RKO (cell line): ENCODE measurements around the gene ASMTL.
"Not testable (repeated sequence)": the region's sequence is repeated elsewhere in the genome, so short reads cannot be mapped to it uniquely, and the experiment has no call there.

ENCODE experiments used
- DNase-seq: peaks from one replicate; pipeline ENCODE4 v3.0.0-alpha.2; 2016; ENCODE audit warnings: low spot score

ASMTL gene

GRCh38 chrX:1433646-1434357 is 18.9 kb downstream of the ASMTL start:
- no peak for DNase-seq

DNA sequence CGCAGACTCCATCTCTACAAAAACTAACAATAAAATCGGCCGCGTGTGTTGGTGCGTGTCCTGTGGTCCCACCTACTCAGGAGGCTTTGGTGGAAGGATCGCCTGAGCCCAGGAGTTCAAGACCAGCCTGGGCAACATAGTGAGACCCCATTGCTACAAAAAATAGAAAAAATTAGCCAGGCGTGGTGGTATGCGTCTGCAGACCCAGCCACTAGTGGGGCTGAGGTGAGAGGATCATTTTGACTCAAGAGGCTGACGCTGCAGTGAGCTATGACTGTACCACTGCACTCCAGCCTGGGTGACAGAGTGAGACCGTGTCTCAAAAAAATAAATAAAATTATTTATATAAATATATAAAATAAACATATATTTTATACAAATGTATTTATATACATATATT is 22.3 kb downstream of the ASMTL start:
- DNase-seq, result no peak

DNA sequence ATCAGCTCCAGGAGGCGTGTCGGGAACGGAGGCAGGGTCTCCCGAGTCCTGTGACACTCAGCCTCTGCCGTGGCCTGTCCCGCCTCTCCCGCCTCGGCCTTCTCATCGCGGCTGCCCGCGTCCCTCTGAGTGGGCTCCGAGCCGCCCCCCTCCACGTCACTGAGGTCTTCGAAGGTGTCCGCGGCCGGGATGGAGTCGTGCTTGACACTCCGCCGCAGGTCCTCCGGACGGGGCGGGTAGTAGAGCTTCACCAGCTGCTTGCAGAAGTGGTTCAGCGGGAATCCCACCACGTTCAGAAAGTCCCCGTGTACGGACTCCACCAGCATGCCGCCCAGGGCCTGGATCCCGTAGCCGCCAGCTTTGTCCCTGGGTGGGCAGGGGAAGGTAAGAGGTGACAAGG is 25.0 kb downstream of the ASMTL start:
- no peak for DNase-seq

DNA sequence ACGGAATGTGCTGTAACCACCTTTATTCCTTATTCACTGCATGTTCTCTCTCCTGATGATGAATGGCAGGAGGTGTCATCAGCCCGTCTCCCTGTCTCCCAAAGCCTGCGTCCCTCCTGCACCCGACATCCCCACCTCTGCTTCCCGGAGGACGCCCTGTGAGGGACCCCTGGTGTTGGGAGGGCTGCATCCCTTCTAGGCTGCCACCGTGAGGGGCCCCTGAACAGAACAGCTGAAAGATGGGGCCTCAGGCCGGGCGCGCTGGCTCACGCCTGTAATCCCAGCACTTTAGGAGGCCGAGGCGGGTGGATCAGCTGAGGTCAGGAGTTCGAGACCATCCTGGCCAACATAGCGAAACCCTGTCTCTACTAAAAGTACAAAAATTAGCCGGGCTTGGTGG is 26.4 kb downstream of the ASMTL start:
- not testable (repeated sequence) for DNase-seq

DNA sequence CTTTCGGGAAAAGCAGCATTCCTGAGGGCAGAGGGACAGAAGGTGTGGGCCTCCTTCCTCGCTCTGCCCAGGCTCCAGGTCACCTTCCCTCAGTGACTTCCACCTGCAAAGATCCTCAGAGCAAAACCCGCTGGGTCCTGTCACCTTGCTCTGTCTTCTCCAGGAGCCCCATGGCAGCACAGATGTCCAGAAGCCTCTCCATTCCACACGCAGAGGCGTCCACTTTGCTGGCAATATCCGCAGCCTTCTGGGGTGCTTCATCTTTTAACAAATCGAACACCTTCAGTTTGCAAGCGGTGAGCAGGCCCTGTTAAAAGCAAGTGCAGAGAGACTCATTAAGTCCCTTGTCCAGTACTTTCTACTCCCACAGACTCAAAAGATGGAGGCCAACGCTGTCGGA is 27.3 kb downstream of the ASMTL start:
- DNase-seq, result no peak

DNA sequence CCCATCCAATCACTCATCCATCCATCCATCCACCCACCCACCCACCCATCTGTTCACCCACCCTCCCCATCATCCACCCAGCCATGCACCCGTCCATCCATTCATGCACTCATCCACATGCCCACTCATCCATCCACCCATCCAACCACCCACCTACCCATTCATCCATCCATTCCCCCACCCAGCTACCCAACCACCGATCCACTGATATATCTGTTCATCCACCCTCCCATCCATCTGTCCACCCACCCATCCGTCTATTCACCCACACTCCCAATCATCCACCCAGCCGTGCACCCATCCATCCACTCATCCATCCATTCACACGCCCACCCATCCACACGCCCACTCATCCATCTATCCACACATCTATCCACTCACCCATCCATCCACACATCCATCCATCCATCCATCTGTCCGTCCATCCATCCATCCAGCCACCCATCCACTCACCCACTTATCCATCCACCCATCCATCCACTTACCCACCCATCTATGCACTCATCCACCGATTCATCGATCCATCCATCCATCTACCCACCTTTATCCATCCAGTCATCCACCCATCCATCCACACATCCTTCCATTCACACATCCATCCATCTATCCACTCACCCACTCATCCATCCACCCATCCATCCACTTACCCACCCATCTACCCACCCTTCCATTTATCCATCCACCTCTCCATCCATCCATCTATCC is 28.4 kb downstream of the ASMTL start:
- no peak for DNase-seq

DNA sequence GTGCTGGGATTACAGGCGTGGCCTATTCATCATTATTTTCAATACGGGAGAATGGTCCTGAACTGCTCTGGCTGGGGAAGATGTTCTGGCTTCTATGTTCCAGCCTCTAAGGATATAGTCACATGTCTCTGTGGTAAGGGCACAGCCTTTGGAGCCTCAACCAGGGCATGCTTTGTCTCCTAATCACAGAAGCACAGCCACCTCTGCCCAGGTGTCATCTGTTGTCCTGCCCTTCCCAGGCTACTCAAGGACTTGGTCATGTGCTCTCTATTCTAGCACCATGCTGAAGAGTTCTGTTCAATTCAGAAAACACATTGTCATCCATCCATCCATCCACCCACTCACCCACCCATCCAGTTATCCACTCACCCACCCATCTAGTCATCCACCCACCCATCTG is 29.5 kb downstream of the ASMTL start:
- no peak for DNase-seq

GRCh38 chrX:1422135-1422465 is 30.6 kb downstream of the ASMTL start:
- DNase-seq, result no peak

- DNase-seq, result no peak
Measured at GRCh38 chrX:1421433-1422134, 31.1 kb downstream of the ASMTL start.

- DNase-seq, result no peak
Measured at GRCh38 chrX:1420371-1420770, 32.3 kb downstream of the ASMTL start.

DNA sequence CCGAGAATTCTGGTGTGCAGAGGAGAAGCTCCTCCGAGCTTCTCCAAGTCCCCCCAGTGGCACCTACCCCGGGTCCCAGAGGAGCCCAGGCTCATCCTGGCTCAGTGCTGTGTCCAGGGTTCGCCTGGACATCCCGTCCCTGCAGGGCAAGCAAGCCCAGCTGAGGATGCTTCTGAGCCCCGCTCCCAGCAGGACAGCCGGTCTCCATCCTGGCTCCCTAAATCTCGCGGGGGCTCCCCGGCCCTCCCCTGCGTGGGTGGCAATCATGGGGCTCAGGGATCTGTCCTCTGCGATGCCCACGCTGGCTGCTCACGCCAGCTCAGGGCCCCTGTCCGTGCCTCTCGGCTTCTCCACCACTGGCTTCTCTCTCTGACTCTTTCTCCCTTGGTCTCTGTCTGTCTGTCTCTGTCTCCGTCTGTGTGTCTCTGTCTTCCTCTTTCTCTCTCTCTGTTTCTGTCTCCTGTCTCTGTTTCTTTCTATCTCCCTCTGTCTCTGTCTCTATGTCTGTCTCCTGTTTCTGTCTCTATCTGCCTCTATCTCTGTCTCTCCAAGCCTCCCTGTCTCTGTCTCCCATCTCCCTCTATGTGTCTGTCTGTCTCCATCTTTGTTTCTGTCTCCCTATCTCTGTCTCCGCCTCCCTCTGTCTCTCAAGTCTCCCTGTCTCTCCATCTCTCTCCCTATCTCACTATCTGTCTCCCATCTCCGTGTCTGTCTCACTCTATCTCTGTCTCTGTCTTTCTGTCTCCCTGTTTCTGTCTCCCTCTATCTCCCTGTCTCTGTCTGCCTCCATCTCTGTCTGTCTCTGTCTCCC is 33.0 kb downstream of the ASMTL start:
- DNase-seq, result no peak

GRCh38 chrX:1418901-1419544 is 33.7 kb downstream of the ASMTL start:
- no peak for DNase-seq

GRCh38 chrX:1417921-1418771 is 34.6 kb downstream of the ASMTL start:
- DNase-seq, result no peak

DNA sequence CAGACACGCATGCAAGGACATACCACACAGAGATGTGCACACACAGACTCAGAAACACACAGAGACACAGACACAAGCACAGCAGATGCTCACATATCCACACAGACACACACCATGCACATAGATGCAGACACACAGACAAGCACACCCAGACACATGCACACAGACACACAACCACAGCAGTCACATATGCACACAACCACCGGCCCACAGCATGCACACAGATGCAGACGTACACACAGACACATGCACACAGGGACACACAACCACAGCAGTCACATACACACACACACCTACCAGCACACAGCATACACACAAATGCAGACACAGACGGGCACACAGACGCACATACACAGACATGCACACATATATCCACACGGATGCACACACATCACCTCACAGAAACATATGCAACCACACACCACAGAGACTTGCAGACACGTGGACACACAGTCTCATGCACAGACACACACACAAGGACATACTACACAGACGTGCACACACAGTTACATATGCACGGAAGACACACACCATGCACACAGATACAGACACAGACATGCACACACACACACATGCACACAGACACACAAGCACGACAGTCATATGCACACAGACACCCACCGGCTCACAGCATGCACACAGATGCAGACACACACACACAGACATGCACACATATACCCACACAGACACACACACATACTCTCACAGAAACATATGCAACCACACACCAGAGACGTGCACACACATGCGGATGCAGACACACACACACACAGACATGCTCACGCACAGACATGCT is 35.5 kb downstream of the ASMTL start:
- DNase-seq, result no peak

DNA sequence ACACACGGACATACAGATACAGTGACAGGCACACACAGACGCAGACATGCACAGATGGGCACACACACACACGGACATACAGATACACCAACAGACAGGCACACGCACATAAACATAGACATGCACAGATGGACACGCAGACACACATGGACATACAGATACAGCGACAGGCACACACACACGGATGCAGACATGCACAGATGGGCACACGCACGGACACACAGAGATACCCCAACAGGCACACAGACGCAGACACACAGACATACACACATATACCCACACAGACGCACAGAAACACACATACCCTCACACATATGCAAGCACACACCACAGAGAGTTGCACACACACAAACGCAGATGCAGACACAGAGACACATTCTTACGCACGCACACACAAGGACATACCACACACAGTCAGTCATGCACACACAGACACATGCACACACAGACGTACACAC is 36.4 kb downstream of the ASMTL start:
- no peak for DNase-seq

DNA sequence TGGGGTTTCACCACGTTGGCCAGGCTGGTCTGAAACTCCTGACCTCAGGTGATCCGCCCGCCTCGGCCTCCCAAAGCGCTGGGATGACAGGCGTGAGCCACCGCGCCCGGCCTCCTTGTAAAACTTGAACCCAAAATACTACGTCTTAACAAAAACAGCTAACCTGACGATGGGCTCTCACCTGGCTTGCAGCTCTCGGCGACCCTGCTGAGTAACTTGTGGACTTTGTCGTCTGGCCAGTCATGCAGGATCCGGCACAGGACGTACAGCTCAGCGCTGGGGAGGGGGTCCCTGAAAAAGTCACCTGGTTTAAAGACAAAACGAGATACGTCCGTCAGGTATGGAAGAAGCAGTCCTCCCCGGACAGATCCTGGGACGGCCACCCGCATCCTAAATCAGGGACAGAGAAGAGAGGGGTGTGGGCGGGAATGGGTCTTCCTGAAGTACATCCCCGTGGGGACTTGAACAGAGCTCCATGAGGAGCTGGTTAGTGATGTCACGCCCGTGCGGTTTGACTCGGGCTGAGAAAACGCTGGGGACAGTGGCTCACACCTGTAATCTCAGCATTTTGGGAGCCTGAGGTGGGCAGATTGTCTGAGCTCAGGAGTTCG is 40.1 kb downstream of the ASMTL start:
- DNase-seq, result no peak

DNA sequence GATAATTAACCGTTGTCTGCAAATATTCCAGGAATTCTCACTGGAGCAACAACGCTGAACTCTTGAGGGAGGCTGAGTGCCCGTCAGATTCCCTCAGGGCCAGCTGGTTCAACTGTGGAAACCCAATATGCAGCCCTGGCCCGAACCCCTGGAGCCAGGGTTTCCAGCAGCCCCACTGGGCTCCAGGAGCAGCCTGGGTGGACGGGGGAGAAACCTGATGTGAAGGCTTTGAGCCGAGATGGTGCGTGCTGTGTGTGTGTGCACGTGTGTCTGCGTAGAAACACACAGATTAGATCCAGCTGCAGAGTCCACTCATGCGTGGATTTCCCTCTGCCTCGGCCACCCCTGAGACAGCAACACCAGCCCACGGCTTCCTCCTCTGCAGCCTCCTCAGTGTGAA is 41.4 kb downstream of the ASMTL start:
- no peak for DNase-seq

DNA sequence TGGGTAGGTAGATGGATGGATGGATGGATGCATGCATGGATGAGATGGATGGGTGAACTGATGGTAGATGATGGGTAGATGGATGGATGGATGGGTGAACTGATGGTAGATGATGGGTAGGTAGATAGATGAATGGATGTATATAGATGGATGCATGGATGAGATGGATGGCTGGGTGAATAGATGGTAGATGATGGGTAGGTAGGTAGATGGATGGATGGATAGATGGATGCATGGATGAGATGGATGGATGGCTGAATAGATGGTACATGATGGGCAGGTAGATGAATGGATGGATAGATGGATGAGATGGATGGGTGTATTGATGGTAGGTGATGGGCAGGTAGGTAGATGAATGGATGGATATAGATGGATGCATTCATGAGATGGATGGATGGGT is 45.7 kb downstream of the ASMTL start:
- no peak for DNase-seq

DNA sequence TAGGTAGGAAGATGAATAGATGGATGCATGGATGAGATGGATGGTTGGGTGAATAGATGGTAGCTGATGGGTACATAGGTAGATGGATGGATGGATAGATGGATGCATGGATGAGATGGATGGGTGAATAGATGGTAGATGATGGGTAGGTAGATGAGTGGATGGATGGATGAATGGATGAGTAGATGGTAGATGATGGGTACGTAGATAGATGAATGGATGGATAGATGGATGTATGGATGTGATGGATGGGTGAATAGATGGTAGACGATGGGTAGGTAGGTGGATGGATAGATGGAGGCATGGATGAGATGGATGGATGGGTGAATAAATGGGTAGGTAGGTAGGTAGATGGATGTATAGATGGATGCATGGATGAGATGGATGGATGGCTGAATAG is 46.9 kb downstream of the ASMTL start:
- not testable (repeated sequence) for DNase-seq

GRCh38 chrX:1403867-1404266 is 48.8 kb downstream of the ASMTL start:
- DNase-seq, result not testable (repeated sequence)
